GM18867 (cell line): Measurements from ENCODE around the gene PDZRN4.

Source experiments
- ATAC-seq: cut with Tn5 transposase; IDR thresholded peaks from one replicate; pipeline ENCODE4 v1.9.1; 2021; ENCODE audit warnings: mild to moderate bottlenecking, moderate library complexity; ENCODE audit not compliant: unreplicated experiment

Gene PDZRN4

DNA sequence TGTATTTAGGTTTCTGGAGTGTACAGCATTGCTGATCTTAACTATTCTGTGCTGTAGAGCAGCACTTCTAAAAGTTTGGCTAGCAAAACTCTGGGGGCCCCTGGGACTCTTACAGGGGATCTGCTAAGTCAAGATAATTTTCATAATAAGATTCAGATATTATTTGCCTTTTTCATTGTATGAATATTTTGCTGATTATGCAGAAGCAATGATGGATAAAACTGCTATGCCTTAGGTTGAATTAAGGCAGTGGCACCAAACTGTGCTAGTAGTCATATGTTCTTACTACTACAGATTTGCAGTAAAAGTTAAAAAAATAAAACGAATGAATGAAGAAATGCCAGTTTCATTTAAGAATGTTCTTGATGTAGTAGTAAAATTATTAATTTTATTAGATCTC is 160.1 kb downstream of the PDZRN4 start:
- no peak for ATAC-seq

DNA sequence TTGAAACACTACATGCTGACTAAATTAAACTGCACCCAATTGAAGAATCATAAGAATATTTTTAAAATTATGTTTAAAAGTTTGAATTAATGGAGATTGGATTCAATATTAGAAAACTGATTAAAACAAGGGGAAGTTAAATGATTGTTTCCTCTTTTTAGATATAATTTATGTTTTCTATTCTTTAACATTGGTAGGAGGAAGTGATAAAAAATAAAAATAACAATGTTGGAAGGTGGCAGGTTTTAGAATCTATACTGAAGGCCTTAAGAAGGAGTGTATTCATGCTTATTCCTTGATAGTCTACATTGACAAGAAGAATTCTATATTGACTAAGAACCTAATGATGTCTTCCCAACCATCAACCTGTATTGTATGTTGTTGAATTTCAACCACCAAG is 168.1 kb downstream of the PDZRN4 start:
- no peak for ATAC-seq

DNA sequence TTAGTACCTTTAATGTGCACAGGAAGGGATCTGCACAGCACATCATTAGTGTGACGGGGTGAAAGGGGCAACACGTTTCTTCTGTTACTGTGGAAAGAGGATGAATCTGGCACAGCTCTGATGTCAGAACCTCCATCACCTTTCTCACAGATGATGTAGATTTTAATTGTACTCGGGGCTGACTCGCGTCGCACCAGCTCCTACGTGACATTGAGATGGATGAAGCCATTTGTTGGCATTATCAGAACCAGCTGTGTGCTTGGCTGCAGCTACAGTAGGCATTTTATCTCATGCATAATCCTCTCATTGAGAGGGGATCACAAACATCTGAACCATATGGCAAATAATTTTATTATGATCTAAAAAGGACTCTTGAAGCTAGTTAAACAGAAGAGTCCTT is 173.6 kb downstream of the PDZRN4 start:
- no peak for ATAC-seq

DNA sequence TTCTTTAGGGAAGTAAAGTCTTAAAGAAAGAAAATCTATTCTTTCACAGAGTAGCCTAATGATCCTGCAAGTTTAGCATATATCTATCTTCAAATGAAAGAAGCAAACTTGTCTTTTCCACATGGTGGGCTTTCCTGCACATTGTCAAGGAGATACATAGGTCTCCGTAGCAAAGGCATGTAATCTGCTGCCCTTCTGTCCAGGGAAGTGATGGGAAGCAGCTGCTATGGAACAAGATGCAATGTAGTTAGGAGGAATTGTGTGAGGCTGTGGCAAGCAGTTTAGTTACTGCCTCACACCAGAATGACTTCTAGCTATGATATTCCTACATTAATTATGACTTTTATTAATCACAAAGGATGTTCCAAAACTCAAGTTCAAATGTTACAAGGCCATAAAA is 174.4 kb downstream of the PDZRN4 start:
- ATAC-seq, result no peak

DNA sequence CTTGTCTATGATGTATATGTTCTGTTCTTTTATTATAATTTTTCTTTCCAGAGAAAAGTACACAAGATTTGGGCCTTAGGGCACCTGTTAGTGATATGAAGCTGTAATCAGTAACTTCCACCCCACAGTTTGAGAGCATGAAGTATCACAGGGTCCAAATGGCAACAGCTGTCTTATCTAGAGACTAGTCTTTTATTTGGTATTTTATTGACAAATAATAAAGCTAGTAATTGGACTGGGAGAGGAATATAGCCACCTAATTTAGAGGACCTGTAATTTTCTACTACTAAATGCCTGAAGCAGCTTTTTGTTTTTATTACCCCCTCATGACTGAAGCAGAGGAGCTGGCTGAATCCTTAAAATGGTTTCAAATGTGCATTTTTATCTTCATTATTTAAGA is 174.8 kb downstream of the PDZRN4 start:
- no peak for ATAC-seq

DNA sequence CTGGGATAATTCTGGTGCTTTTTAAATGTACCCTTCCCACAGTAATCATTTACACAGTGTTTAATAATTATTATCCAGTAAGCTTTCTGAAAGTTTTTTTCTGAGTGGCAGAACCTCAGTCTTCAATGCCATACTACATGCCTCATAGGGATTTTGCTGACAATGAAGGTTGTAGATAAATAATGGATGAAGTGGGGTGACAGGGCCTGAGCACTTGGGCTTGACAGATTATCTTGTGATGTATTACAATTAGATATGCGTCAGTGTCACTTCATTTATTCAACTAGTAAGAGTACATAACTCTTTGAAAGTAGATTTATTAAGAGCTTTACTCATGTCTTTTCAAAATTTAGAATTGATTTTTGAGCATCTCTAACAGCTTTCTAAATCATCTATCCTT is 176.1 kb downstream of the PDZRN4 start:
- no peak for ATAC-seq

DNA sequence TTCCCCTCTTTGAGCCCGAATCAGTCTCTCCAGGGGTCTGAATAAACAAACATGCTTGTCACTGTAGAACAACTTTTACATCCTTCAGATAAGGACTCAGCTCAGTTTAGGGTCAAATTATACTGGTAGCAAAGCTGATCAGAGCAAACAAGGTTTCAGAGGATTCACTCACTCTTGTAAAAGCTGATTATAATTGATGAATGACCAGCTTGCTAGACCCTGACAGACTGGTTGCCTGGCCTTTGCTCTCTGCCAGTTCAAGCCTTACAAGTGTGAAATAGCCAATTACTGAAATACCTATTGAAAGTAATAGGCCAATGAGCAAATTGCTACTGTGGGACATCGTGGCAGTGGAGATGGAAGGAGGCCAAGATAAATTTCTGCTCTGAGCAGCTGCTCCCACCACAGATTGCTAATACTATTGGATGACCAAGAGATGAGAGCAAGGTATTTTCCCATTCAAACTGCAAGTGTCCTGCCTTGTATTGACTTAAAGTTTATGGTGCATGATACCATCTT is 177.6 kb downstream of the PDZRN4 start:
- no peak for ATAC-seq

DNA sequence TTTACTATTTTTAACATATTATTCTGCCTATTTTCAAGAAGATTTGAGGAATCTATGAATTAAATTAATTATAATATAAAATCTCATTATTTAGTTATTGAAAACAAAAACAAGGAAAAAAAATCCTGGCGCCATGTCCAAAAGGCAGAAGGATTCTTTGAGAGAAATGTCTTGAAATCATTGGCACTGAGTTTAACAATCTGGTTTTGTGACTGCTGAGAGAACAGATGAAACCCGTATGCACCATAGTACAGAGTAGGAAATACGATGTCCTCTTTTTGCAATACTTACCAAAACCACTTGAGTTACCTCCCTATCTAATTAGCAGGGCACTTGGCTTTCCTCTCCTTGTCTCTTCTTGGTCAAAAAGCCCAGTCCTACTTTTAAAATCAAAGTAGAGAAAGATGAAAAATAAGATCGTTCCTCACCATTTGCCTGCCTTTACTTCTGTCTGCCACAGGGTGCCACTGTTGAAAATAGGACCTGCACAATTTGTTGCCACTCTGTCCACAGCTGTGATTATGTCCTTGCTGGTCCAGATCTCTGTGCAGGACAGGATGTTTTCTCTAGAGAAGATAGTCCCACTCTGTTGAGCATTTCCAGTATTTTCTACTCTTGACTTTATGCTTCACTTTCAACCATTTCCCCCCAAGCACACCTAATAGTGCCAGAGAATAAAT is 179.7 kb downstream of the PDZRN4 start:
- no peak for ATAC-seq

DNA sequence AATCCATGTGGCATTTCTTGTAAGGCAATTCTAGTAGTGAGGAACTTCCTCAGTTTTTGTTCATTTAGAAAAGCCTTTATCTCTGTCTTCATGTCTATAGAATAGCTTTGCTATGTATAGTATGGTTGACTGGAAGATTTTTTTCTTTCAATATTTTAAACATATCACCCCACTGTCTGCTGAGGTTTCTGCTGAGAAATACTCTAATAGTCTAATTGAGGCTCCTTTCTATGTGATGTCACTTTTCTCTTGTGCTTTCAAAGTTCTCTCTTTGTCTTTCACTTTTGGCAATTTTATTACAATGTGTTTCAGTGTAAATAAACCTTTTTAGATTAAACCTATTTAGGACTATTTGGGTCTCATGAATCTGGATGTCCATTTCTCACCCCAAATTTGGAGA is 192.8 kb downstream of the PDZRN4 start:
- ATAC-seq, result no peak

DNA sequence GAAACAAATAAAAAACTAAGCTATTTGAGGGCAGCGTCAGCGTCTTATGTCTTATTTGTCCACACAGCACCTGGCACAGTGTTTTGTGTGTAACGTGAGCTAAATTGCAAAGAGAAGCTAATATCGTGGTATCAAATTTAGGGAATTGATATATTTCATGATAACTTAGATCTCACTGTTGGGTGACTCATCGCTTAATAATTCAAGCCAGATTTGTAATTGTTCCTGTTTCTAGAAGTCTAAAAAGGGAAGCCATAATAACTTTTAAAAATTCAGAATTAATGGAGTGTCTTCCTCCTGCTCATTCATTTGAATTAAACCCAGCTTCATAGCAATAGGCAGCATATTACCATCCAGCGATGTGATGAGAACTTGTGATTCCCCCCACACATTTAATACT is 214.7 kb downstream of the PDZRN4 start:
- ATAC-seq, result no peak

DNA sequence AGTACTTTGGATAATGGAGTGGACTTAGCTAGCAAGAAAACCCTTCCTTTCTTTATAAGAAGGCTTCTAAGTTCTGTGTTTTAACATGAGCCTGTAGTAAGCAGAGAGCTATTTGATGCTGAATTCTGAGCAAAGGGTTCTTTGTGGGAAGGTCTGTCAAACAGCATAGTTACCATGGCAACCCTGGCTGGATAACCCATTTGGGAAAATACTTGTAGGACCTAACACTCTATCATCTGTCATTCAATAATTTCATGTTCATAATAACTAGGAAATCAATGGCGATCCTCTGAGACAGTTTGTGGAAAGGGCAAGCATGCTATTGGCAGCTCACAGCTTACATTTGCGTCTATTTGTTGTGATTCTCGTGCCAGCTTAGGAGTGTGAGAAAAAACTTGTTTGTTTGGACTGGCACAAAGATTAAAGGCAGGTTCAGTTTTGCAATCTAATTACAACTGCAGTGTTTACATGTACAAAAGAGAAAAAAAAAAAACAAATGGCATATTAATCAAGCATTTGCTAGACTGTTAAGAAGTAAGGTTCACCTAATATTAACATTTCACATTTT is 219.2 kb downstream of the PDZRN4 start:
- ATAC-seq, result no peak

DNA sequence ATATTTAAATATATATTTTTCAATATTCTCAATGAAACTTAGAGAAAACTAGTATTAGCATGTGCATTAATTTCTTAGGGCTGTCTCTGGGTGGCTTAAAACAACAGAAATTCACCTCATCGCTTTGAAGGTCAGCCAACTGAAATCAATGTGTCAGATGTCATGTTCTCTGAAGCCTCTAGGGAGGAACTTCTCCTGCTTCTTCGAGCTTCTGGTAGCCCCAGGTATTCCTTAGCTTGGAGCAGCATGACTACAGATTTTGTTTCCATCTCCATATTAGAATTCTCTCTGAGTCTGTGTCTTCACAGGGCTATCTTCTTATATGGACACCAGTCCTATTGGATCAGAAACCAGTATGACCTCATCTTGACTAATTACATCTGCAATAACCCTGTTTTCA is 221.5 kb downstream of the PDZRN4 start:
- ATAC-seq, result no peak

DNA sequence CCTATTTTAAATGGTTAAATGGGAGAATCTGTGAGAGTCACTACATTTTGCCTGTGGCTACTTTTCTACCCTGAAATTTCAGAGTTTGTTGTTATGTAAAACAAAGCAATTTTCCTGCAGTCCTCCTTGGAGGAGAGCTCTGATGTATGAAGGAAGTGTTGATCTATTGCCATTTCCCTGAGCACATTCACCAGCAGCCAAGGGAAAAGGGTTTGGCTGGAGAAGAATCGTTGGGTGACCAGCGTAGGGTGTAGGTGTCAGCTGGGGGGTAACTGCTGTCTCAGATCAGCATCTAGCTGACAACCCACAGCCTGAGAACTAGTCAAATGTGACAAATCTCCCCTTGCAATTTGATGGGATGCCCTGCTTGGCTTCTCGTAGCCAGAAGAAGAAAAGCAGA is 230.5 kb downstream of the PDZRN4 start:
- no peak for ATAC-seq

DNA sequence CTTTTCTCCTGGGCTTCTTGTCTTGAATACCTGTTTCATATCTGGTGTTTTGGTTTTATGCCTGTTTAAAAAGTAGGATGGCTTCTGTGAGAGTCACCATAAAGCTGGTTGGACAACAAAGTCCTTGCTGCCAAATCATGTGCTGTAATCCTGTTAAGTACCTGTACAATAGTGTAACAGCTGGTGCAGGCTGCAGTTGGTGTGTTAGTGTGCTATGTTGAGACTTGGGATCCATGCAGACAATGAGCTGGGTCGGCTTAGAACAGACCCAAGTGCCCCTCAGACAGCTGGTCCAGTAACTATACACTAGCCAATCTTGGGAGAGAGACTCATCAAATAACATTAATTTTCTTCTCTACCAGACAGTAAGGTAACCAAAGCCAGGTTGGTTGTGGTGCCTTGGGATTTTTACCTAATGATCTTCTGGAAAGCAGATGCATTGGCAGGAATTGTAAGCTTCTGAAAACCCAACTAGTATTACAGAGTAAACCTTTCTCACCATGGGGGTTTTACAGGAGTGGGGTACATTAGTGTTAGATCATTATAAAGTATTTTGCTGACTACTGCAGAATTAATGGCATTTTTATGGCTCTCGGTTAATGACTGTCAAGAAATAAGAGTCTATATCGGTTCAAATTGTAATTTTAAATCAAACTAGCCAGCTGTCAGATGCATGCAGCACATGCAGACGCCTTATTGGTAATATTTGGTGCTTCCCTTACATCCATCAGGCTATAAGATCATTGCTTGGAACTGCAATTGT is 231.2 kb downstream of the PDZRN4 start:
- no peak for ATAC-seq

DNA sequence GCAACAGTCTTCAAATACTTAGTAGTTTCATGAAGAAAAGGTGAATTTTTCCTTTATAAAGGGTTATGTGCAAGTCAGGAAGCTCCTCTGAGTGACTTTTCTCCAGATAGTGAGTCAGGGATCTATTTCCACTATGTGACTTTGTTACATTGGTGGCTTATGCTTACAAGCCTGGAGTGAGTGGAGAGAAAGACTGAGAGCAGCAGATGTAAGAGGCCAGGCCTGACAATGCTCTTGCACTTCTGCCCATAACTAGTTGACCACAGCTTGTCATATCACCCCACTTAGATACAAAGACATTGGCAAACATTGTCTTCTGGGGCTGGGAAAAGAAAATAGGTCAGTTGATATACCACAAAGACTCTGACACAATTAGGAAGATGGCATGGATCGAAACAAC is 236.5 kb downstream of the PDZRN4 start:
- ATAC-seq, result no peak

DNA sequence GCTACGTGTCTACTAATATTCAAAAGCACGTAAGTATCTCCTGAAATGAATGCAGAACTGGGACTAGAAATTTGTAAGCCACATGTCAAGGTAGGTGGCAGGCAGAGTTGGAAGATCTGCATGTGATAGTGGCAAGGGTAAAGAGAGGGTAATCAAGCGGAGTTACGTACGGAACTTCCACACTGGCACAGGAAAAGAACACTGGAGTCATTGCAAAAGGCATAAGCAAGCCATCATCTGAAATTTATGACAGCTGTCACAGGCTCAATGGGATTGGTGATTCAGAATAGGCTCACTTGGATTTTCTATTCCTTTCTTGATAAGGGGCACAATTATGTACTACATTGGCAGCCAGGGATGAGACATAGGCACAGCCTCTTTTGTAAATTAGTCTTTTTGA is 245.3 kb downstream of the PDZRN4 start:
- no peak for ATAC-seq

DNA sequence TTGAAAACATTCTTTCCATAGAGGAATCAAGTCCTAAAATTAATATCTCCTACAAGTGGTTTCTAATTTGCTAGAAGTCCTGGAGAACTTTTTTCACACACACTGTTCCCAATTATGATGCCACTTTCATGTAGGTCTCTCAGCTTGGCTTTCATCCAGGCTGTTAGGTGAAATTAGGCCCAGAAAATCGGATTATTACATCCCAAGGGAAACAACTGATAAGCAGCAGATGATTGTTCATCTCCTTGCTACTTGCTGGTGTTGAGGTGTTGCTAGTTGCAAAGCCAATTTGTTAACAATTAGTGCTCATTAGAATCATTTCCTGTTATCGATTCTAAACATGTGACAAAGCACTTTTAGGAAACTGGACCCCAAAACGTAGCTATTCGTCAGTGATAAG is 248.0 kb downstream of the PDZRN4 start:
- ATAC-seq, result no peak

DNA sequence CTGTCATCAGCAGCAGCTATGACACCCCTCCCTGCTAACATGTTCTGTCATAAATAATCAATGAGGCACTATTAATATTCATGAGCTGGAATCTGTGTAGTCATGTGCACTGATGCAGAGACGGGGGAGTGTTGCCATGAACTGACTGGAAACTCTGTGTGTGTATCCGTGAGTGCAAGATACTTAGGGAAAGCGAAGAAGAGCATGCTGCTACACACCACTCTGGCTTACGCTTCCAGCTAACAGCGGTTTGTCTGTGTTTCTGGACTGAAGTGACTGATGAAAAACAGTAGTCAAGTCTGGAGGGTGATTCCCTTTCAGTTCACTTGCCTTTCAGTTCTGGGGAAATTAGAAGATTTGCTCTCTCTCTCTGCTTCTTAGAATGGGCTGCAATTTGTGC is 249.4 kb downstream of the PDZRN4 start:
- no peak for ATAC-seq

DNA sequence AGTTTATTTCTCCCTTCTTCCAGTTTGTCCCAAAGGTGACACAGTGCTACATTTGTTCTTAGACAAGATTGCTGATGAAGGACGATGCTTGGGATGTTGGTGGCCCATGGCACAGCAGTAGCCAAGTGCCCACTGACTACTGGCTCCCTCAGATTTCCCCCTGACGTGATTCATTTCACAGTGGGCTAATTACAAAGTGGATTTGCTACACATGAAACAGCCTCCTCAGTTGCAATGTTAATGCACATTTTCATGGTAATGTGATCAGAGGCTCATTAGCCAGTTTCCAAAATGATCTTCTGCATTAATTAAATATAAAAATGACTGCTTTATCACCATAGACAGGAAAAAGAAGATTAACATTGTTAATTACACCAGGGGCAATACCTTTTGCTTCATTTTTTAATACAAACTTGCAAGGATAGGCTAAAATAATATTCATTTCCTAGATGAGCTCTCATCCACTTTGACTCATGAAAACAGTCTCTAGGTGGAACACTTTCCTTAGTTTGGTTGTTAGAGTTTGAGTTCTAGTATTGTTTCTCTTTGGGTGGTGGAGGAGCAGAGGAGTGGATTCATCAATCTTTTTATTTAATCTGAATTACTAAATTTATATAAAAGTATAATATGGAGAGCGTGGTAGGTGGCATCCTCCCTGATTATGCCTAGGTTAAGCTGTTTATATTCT is 250.9 kb downstream of the PDZRN4 start:
- ATAC-seq, result no peak

DNA sequence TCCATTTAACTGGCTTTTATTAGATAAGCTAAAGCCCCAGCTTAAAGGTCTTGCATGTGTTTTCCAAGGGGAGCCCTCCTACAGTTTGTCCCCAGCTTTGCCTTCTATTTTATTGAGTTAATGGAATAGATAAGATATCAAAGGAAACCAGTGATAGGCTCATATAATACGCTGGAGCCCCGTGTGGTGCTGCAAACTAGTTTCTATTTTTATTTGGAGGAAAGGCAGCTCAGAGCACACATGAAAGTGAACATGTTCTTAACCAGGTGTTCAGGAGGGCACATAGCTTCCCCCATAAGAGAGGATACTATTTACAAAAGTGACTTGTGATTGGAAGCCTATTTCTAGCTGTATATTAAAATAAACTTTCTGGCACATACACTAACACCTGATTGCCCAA is 251.7 kb downstream of the PDZRN4 start:
- peak; percentile 57 for ATAC-seq

DNA sequence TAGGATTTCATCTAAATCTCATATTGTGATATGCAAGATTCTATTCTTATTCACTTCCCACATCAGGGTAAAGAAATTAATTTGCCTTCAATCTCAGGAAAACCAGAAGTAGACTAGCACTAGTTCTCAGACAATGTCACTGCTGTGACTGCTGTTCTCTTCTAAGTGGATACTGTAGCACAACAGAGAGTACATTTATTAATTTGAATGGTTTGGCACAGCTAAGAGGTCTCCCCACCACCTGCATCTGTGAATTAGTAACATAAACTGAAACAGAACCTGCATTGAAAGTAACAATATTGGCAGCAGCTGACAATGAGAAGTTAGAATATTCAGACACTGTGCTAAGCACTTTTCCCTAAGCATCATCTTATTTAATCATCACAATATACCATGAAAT is 253.1 kb downstream of the PDZRN4 start:
- peak; percentile 44 for ATAC-seq

DNA sequence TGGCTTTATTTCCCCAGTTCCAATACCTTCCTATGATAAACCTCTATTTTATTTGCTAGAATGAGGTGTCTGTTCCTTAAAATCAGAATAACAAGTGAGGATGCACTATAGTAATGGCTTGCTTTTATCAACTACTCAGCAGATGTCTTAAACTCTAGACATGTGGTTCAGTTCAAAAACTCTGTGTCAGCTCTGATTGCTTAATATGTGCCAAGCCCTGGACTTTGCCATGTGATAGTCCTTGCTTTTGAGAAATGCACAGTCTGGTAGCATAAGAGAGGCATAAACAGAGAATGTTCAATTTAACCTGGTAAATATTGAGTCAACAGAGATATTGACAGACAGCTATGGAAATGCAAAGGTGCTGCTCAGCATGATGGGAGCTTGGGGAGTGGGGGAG is 254.8 kb downstream of the PDZRN4 start:
- no peak for ATAC-seq
